Measurements from ENCODE around the gene UXT. TPM values are rescaled to one million over a fixed set of nuclear protein-coding genes. Genes with fewer than 3 reads are reported as not detected.

Gene UXT
- total and polyA plus RNA-seq, 2 donors (not counting 3 experiments of a cell fraction or from before 2014, with no cell fraction given): 91.2 to 153 TPM

- dilution Hi-C loops (cut with MboI; ENCODE audit: extremely low pct_ligation_motif_present, low sequenced_read_pairs): no loop called here
These were observed 46.6 kb downstream of the UXT start for GRCh38 chrX:47612418-47612817.

More at GRCh38 chrX:47612418-47612817, 46.6 kb downstream of the UXT start:
- Histone ChIP-seq H3K9me3 (replicated peaks; ENCODE audit: control insufficient read depth, insufficient read depth, low read length) (no peaks in the 10 kb centered on the region), H3K4me3 (replicated peaks in 1 of 3; ENCODE audit: insufficient read depth in 1 of 3, low read depth in 1 of 3, low read length in 3 of 3) (no peak overlapping the region), H3K27ac (ENCODE audit: insufficient read depth, low read depth, low read length) (no peak overlapping the region), H3K36me3 (ENCODE audit: control insufficient read depth in 2 of 2, extremely low read depth in 1 of 2, insufficient read depth in 2 of 2, low read length in 2 of 2) (no peaks in the 10 kb centered on the region), H3K79me2 (ENCODE audit: control insufficient read depth, insufficient read depth, low read length) (no peaks in the 10 kb centered on the region), H4K20me1 (replicated peaks; ENCODE audit: control insufficient read depth, extremely low read depth, insufficient read depth, low read length) (no peaks in the 10 kb centered on the region), H2AFZ (ENCODE audit: low read depth, low read length) (no peak overlapping the region), H3K9ac (replicated peaks; ENCODE audit: extremely low read depth, insufficient read depth, low read length) (no peak overlapping the region), H3K27me3 (ENCODE audit: control insufficient read depth in 2 of 2, insufficient read depth in 2 of 2, low read length in 2 of 2) (peaks cover 0 to under 1% of the 10 kb centered on the region in 2 experiments), H3K4me1 (ENCODE audit: control insufficient read depth, extremely low read depth, insufficient read depth, low read length) (no peaks in the 10 kb centered on the region), H3K4me2 (ENCODE audit: insufficient read depth, low read length) (no peak overlapping the region), H3K9me1 (replicated peaks; ENCODE audit: control insufficient read depth, extremely low read depth, insufficient read depth, low read length) (no peaks in the 10 kb centered on the region)
- POLR2A ChIA-PET: no interaction called here
- FAIRE-seq (no peak), DNase-seq (ENCODE audit: low read depth, low spot score) (no peak)
- CTCF ChIA-PET: no interaction called here
- TF ChIP-seq POLR2AphosphoS5 (IDR thresholded peaks at IDR 0.05; ENCODE audit: insufficient read depth, low read depth, low read length): no peak
- TF ChIP-seq FOS (IDR thresholded peaks at IDR 0.05; ENCODE audit: borderline replicate concordance, insufficient read depth, low read length): no peak
- TF ChIP-seq, protein P1, sequence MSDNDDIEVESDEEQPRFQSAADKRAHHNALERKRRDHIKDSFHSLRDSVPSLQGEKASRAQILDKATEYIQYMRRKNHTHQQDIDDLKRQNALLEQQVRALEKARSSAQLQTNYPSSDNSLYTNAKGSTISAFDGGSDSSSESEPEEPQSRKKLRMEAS (IDR thresholded peaks at IDR 0.05; ENCODE audit: insufficient read depth, insufficient read length): no peak
- TF ChIP-seq POLR2A (IDR thresholded peaks at IDR 0.05; ENCODE audit: low read depth, low read length): no peak
- no peak for TF ChIP-seq GATA2 (IDR thresholded peaks at IDR 0.05; ENCODE audit: insufficient read depth, insufficient read length, low read depth, low read length)
- TF ChIP-seq MYC (IDR thresholded peaks at IDR 0.05; ENCODE audit: low read depth, low read length): no peak
- no peak for TF ChIP-seq JUN (IDR thresholded peaks at IDR 0.05; ENCODE audit: borderline replicate concordance, insufficient read depth, insufficient read length, low read depth)
- no peak for TF ChIP-seq CTCF (IDR thresholded peaks at IDR 0.05; ENCODE audit: extremely low read depth in 1 of 2, insufficient read depth in 1 of 2, low read depth in 1 of 2, low read length in 2 of 2)
- no peak for TF ChIP-seq EZH2 (IDR thresholded peaks at IDR 0.05; ENCODE audit: borderline replicate concordance, low read depth, low read length, severe bottlenecking)
- no TSS peak for BruUV-seq (replicated peaks)
- intact Hi-C loops (cut with micrococcal nuclease): no loop called here

Measured in endothelial cell of umbilical vein (primary cell).